ENCODE results near the gene LIPC. TPM values are rescaled to one million over a fixed set of nuclear protein-coding genes. Genes with fewer than 3 reads are reported as not detected.

Gene LIPC
- total RNA-seq, 1 donor from 2014 or later = 1.0 TPM

DNA sequence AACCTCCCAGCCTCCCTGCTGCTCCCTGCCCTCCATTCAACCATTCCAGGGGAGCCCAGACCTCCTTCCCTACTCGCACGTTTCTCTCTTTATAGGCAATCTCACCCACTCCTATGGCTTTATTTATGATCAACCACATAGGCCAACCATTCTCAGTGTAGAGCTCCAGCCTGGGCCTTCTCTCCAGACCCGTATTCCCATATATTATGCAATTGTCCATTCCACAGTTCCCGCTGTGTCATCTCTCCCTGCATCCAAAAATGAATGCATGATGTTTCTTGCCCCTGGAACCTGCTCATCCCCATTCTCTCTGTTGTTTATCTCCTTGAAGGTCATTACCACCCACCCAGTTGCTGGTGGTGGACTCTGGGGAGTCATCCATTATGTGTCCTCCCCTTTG, 140.7 kb downstream of the LIPC start:
- intact Hi-C loops (cut with DNase I) = no loop called here
- TF ChIP-seq CTCF (IDR thresholded peaks at IDR 0.05) = no peak
- no peak for ATAC-seq

GRCh38 chr15:58573270-58573669, 141.5 kb downstream of the LIPC start:
- Histone ChIP-seq H3K27ac (no peak overlapping the region), H3K27me3 (ENCODE audit: low read depth) (no peaks in the 10 kb centered on the region), H3K4me1 (no peaks in the 10 kb centered on the region), H3K9me3 (no peaks in the 10 kb centered on the region), H3K36me3 (no peaks in the 10 kb centered on the region), H3K4me3 (no peak overlapping the region)
- no peak for TF ChIP-seq CTCF (IDR thresholded peaks at IDR 0.05)
- DNase-seq = no peak
- no peak for ATAC-seq
- intact Hi-C loops (cut with DNase I) = no loop called here

More for the DNA sequence above, 140.7 kb downstream of the LIPC start:
- DNase-seq = no peak
- H3K27me3 ChIP-seq (ENCODE audit: low read depth) = no peaks in the 10 kb centered on the region
- H3K36me3 ChIP-seq = no peaks in the 10 kb centered on the region
- no peak overlapping the region for H3K4me3 ChIP-seq
- no peaks in the 10 kb centered on the region for H3K4me1 ChIP-seq
- no peaks in the 10 kb centered on the region for H3K9me3 ChIP-seq
- H3K27ac ChIP-seq = no peak overlapping the region

DNA sequence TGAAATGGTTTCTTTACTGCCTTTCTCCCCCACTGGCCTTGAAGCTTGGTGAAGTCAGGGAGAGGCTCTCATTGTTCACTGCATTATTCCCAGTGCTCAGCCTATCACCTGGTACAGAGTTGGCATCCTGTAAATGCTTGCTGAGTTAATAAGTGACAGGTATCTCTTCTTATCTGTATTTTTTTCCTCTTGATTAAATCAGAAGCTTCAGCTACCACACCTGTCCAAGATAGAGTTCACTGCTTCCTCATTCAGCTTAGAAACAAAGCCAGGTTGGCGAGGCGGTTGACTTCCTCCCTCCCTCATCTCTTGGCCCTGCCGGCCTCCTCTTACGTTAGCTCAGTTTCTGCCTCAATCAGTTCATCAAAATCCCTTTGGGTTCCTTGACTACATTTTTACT, 142.8 kb downstream of the LIPC start:
- Histone ChIP-seq H3K4me1 (no peaks in the 10 kb centered on the region), H3K4me3 (no peak overlapping the region), H3K9me3 (no peaks in the 10 kb centered on the region), H3K36me3 (no peaks in the 10 kb centered on the region), H3K27ac (no peak overlapping the region), H3K27me3 (ENCODE audit: low read depth) (no peaks in the 10 kb centered on the region)
- DNase-seq (no peak), ATAC-seq (no peak)
- intact Hi-C loops (cut with DNase I) = no loop called here
- no peak for TF ChIP-seq CTCF (IDR thresholded peaks at IDR 0.05)

DNA sequence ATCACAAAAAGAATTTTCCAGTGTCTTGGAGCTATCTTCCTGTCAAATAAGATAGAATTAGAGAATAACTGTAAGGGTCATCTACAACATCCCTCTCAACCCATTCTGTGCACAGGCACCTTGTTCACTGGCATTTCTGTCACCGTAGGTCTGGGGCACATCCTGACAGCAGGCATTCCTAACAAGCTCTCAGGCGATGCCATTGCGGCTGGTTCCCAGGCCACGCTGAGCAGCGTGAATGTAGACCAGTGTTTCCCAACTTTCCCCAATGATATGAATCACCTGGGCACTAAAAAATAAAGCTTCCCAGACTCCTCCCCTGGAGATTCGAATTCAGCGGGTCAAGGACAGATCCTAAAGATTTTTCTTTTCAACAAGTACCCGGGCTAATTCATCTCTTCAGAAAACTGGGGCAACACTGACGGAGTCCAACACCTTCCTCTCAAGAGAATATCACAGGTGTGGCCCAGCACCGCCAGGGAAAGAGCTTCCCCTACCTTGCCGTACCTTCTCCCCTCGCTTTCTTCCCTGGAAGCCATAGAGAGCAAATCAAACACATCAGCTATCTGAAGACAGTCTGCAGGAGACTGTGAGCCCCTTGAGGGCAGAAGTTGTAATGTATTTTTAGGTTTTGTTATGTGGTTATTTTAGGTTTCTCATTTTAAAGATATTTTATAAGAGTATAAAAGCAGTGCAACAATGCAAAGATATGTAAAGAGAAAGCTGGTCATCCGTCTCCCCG, 143.4 kb downstream of the LIPC start:
- Histone ChIP-seq H3K27ac (no peak overlapping the region), H3K27me3 (ENCODE audit: low read depth) (no peaks in the 10 kb centered on the region), H3K4me3 (no peak overlapping the region), H3K9me3 (no peaks in the 10 kb centered on the region), H3K4me1 (no peaks in the 10 kb centered on the region), H3K36me3 (no peaks in the 10 kb centered on the region)
- TF ChIP-seq CTCF (IDR thresholded peaks at IDR 0.05) = no peak
- ATAC-seq (no peak), DNase-seq (no peak)
- intact Hi-C loops (cut with DNase I) = no loop called here

DNA sequence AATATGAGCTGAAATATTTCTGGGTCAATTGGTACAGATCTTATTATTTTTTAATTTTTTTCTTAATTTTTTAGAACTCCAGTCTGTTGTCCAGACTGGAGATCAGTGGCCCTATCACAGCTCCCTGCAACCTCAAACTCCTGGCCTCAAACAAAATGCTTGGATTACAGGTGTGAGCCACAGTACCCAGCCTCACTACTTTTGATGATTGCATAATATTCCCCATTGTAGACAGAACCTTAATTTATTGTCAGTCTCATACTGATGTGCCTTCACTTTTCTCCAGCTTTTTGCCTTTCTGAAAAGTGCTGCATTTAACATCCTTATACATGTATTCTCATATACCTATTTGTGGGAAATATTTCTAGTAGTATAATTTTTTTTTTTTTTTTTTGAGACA, 144.9 kb downstream of the LIPC start:
- ATAC-seq (no peak), DNase-seq (no peak)
- no peaks in the 10 kb centered on the region for H3K9me3 ChIP-seq
- no peaks in the 10 kb centered on the region for H3K27me3 ChIP-seq (ENCODE audit: low read depth)
- intact Hi-C loops (cut with DNase I) = no loop called here
- H3K4me3 ChIP-seq = no peak overlapping the region
- H3K36me3 ChIP-seq = no peaks in the 10 kb centered on the region
- no peak overlapping the region for H3K27ac ChIP-seq
- no peaks in the 10 kb centered on the region for H3K4me1 ChIP-seq
- no peak for TF ChIP-seq CTCF (IDR thresholded peaks at IDR 0.05)
